Psoas muscle (tissue), 8 donors: Measurements from ENCODE around the gene ZC3HAV1. TPM values are rescaled to one million over a fixed set of nuclear protein-coding genes. Genes with fewer than 3 reads are reported as not detected.

Experiments
- ATAC-seq, 4 donors: fragments of 200-7000 bp; cut with Tn5 transposase; one replicate each; pipeline ENCODE4 v1.9.1; 2020; ENCODE audit warnings: moderate library complexity in 3 of 4, mild to moderate bottlenecking in 2 of 4
- DNase-seq, 2 donors: peaks; one replicate each; pipeline ENCODE4 v3.0.0-alpha.2; 2020
- H3K27ac ChIP-seq: fragments of 200-600 bp; one replicate; pipeline ENCODE4 v1.8.0; 2022
- H3K27me3 ChIP-seq, 3 donors: fragments of 200-600 bp in 1 of 3; one replicate each; pipeline versions ENCODE4 v1.6.1 to v1.8.0; 2013 to 2022; ENCODE audit warnings: low read length in 2 of 3, mild to moderate bottlenecking in 2 of 3, moderate library complexity in 1 of 3; ENCODE audit not compliant: insufficient read depth in 3 of 3
- H3K36me3 ChIP-seq, 2 donors: fragments of 200-600 bp in 1 of 2; one replicate each; pipeline versions ENCODE4 v1.6.1 to v1.8.0; 2013 to 2022; ENCODE audit warnings: low read depth in 1 of 2, mild to moderate bottlenecking in 1 of 2, moderate library complexity in 1 of 2; ENCODE audit not compliant: insufficient read depth in 1 of 2
- H3K4me1 ChIP-seq: fragments of 200-600 bp; one replicate; pipeline ENCODE4 v1.8.0; 2022
- H3K4me3 ChIP-seq: fragments of 200-600 bp; one replicate; pipeline ENCODE4 v1.8.0; 2022; ENCODE audit warnings: mild to moderate bottlenecking
- H3K9me3 ChIP-seq: fragments of 200-600 bp; one replicate; pipeline ENCODE4 v1.8.0; 2022
- CTCF ChIP-seq: fragments of 200-600 bp; IDR thresholded peaks from one replicate; pipeline ENCODE4 v1.8.0; 2022; ENCODE audit warnings: antibody characterized with exemption
- WGBS, 3 donors: extraction: QIAGEN DNeasy Blood & Tissue Kit; methylation state at CpG; one replicate each; pipeline versions ENCODE4 v1.1.6 to v1.1.7; 2013; 5-methylcytosine and 5-hydroxymethylcytosine counted together
- intact Hi-C, 2 donors: fragments of 100-400 bp; cut with DNase I; formaldehyde crosslinking; loops; one replicate each; pipeline versions ENCODE4 v1.11.0 to v1.14.2; 2022
- long read RNA-seq, 2 donors: library from polyadenylated mRNA; unstranded; transcript quantifications; one replicate each; pipeline ENCODE4 v2.0.0, GENCODE V29; 2021
- polyA plus RNA-seq, 3 donors: library from polyadenylated mRNA; stranded (reverse); fragments of 200-250 nt; gene quantifications; one replicate each; pipeline ENCODE4 v1.2.3, GENCODE V29; 2013
- total RNA-seq, 4 donors: library from RNA; stranded (reverse); fragmentation: NEBNext Ultra II Directional in 2 of 4; extraction: Animal tissue kit (Norgen Biotek cat#: 25700) in 2 of 4; gene quantifications; one replicate each; pipeline versions ENCODE4 v1.2.1 to v1.2.4, GENCODE V29; 2021 to 2023
- donor health status: healthy with polysubstance abuse.
- donor health status: DM: no; HTN: no; CAD: no; lungs with moderate emphysema.
- donor health status: Bipolar disorder and iron deficiency.
- donor health status: healthy.
- donor health status: DM: yes; HTN: yes; CAD: no.
- donor health status: DM: no; HTN: no; CAD: no.
- donor health status: DM: no; HTN: no; CAD: no.
- donor health status: DM: yes; HTN: yes; CAD: no.

Gene ZC3HAV1
- 1 to 10 TPM; 3.0 to 5.3 (median 4.4) TPM for total RNA-seq
- 1 to 10 TPM; 1.6 to 4.6 (median 1.6) TPM for polyA plus RNA-seq
- long read RNA-seq, donor 1, partial matches to known transcripts = 1 of 2 reads
- long read RNA-seq, donor 1, other reads (novel, unspliced or antisense) = 0 of 2 reads
- long read RNA-seq, donor 2, partial matches to known transcripts = 2 of 3 reads
- long read RNA-seq, donor 2, other reads (novel, unspliced or antisense) = 1 of 3 reads

GRCh38 chr7:139109188-139109982 lies at the start of gene ZC3HAV1:
ZC3HAV1 (minus strand) TSS chr7:139109720; CDS start chr7:139109331, 389 bp downstream.
- no peaks in the 10 kb centered on the region for H3K9me3 ChIP-seq
- H3K36me3 ChIP-seq = no peaks in the 10 kb centered on the region
- intact Hi-C loops = loop anchor here in 1 of 2 donors (1.0 kb wide), 1 partner anchor 24 kb away; a partner anchor contains a TSS
- peaks cover 2% of the 10 kb centered on the region for H3K4me1 ChIP-seq
- 0% methylated on average over 66 to 68 of the region's 68 CpGs for WGBS, 3 donors
- peak within 1 kb of the TSS; percentile 88 for H3K4me3 ChIP-seq
- TF ChIP-seq CTCF = no peak
- H3K27me3 ChIP-seq = no peaks in the 10 kb centered on the region
- H3K27ac ChIP-seq = peak within 1 kb of the TSS; percentile 88
- DNase-seq (peak; percentile 85 to 89), ATAC-seq (peak; percentile 84 to 92 (median 87))

DNA sequence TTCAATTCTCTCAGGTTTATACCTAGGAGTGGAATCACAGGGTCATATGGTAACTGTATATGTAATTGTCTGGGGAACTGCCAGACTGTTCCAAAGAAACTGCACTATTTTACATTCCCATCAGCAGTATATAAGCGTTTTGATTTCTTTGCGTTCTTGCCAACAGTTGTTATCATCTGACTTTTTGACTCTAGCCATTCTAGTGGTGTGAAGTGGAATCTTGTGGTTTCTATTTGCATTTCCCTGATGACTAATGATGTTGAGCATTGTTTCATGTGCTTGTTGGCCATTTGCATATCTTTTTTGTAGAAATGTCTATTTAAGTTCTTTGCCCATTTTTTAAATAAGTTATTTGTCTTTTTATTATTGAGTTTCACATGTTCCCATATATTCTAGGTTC lies 44.3 kb upstream of the ZC3HAV1 start:
- TF ChIP-seq CTCF = no peak
- H3K27ac ChIP-seq = no peak overlapping the region
- no peaks in the 10 kb centered on the region for H3K4me1 ChIP-seq
- ATAC-seq (no peak), DNase-seq (no peak)
- no peak overlapping the region for H3K4me3 ChIP-seq
- intact Hi-C loops = loop anchor here in 1 of 2 donors (10.0 kb wide), 1 partner anchor 71 kb away; no protein-coding TSS in a partner anchor
- no peaks in the 10 kb centered on the region for H3K9me3 ChIP-seq
- H3K36me3 ChIP-seq = no peaks in the 10 kb centered on the region
- no peaks in the 10 kb centered on the region for H3K27me3 ChIP-seq
- 76 to 86% (median 78%) methylated on average over 2 of the region's 2 CpGs for WGBS, 3 donors

DNA sequence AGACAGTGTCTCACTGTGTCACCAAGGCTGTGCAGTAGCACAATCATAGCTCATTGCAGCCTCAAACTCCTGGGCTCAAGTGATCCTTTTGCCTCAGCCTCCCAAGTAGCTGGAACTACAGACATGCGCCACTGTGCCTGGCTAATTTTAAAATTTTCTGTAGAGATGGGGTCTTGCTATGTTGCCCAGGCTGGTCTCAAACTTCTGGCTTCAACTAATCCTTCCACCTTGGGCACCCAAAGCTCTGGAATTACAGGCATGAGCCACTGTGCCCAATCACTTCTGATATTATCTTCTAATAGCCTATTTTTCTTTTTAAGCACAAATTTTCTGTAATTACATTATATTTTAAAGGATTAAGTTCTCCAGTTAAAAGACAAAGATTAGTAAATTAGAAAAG lies 42.6 kb upstream of the ZC3HAV1 start:
- 91 to 100% (median 94%) methylated on average over 1 of the region's 1 CpG for WGBS, 3 donors
- no peaks in the 10 kb centered on the region for H3K27me3 ChIP-seq
- H3K4me3 ChIP-seq = no peak overlapping the region
- no peak for DNase-seq
- H3K36me3 ChIP-seq = peaks cover 0 to 7% of the 10 kb centered on the region in 2 donors
- H3K27ac ChIP-seq = no peak overlapping the region
- H3K4me1 ChIP-seq = no peaks in the 10 kb centered on the region
- intact Hi-C loops = loop anchor here in 1 of 2 donors (10.0 kb wide), 1 partner anchor 73 kb away; no protein-coding TSS in a partner anchor
- no peak for ATAC-seq
- no peak for TF ChIP-seq CTCF
- H3K9me3 ChIP-seq = no peaks in the 10 kb centered on the region

DNA sequence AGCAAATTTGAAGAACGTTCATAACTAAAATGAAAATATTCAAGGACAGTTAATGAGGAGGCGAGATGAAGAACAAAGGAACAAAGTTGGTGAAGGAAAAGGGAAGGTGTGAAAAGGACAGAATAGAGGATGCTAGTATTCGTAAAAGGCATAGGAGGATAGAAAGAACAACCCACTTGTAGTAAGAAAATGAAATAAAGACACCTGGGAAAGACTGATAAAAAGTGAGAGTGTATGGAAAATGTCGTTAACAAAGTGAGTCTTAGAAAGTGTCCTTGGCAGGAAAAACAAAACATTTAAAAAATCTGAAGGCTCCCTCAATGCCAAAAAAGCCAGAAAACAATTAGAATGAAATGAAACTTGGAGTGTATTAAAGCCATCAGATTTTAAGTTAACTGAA lies 29.6 kb upstream of the ZC3HAV1 start:
- no peak for ATAC-seq
- Histone ChIP-seq H3K9me3 (no peaks in the 10 kb centered on the region), H3K4me1 (no peaks in the 10 kb centered on the region), H3K36me3 (peaks cover 0 to 24% of the 10 kb centered on the region in 2 donors), H3K27ac (no peak overlapping the region), H3K4me3 (no peak overlapping the region), H3K27me3 (no peaks in the 10 kb centered on the region)
- no peak for DNase-seq
- intact Hi-C loops = no loop called here
- 83 to 93% (median 88%) methylated on average over 4 of the region's 4 CpGs for WGBS, 3 donors
- TF ChIP-seq CTCF = no peak
